HS-27A (cell line): ENCODE measurements around the gene MIX23.

ENCODE experiments used
- DNase-seq: peaks from one replicate; pipeline ENCODE4 v3.0.0-alpha.2; 2012; ENCODE audit warnings: low read depth, missing footprints

The MIX23 gene

GRCh38 chr3:122351612-122352011 lies 31.4 kb downstream of the MIX23 start:
- no peak for DNase-seq

- no peak for DNase-seq
Observed at GRCh38 chr3:122350814-122351418, 32.1 kb downstream of the MIX23 start.

GRCh38 chr3:122349171-122349570 lies 33.9 kb downstream of the MIX23 start:
- DNase-seq = no peak

- DNase-seq = no peak
Observed at GRCh38 chr3:122343654-122344053, 39.4 kb downstream of the MIX23 start.

- DNase-seq = no peak
Observed at GRCh38 chr3:122342803-122343202, 40.2 kb downstream of the MIX23 start.

GRCh38 chr3:122332551-122332950 lies 50.5 kb downstream of the MIX23 start:
- DNase-seq = no peak

- DNase-seq = no peak
Observed at GRCh38 chr3:122331886-122332285, 51.1 kb downstream of the MIX23 start.

GRCh38 chr3:122325769-122326168 lies 57.3 kb downstream of the MIX23 start:
- DNase-seq = no peak

GRCh38 chr3:122324871-122325323 lies 58.1 kb downstream of the MIX23 start, which contains the start of gene CSTA:
Gene CSTA, plus strand, starts transcription at chr3:122325248. Its CDS starts 45 bp downstream, at chr3:122325293.
- DNase-seq = no peak

- no peak for DNase-seq
Observed at GRCh38 chr3:122322095-122323075, 60.6 kb downstream of the MIX23 start.

GRCh38 chr3:122318620-122319019 lies 64.4 kb downstream of the MIX23 start:
- DNase-seq = no peak

GRCh38 chr3:122316368-122316767 lies 66.7 kb downstream of the MIX23 start:
- DNase-seq = no peak

- DNase-seq = no peak
Observed at GRCh38 chr3:122315619-122316018, 67.4 kb downstream of the MIX23 start.

- no peak for DNase-seq
Observed at GRCh38 chr3:122314228-122314876, 68.7 kb downstream of the MIX23 start.

- DNase-seq = no peak
Observed at GRCh38 chr3:122313281-122313680, 69.8 kb downstream of the MIX23 start.

GRCh38 chr3:122312826-122313225 lies 70.2 kb downstream of the MIX23 start:
- DNase-seq = no peak

- DNase-seq = no peak
Observed at GRCh38 chr3:122310361-122310760, 72.7 kb downstream of the MIX23 start.
